HG02588 (cell line): ENCODE results near the gene CADM3.

Experiments
- ATAC-seq: cut with Tn5 transposase; IDR thresholded peaks from one replicate; pipeline ENCODE4 v1.9.1; 2021; ENCODE audit warnings: mild to moderate bottlenecking, moderate library complexity; ENCODE audit not compliant: unreplicated experiment

The CADM3 gene

DNA sequence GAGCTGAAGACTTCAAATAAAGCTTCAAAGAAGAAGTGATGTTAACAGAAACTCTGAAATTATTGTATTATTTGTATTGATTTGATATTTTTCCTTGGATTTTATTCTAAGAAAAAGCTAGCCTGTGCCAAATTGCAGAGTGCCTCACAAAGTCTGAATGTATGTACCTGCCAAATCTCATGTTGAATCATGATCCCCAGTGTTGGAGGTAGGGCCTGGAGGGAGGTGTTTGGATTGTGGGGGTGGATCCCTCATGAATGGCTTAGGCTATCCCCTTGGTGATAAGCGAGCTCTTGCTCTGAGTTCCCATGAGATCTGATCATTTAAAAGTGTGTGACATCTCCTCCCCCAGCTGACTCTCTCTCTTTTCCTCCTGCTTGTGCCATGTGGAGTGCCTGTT lies 76.9 kb downstream of the CADM3 start:
- no peak for ATAC-seq

GRCh38 chr1:159250638-159251216 lies 79.3 kb downstream of the CADM3 start:
- ATAC-seq: no peak
